Endothelial cell of umbilical vein (primary cell): Measurements from ENCODE around the gene CEP104. TPM values are rescaled to one million over a fixed set of nuclear protein-coding genes. Genes with fewer than 3 reads are reported as not detected.

Experiments
- BruUV-seq: library from RNA; stranded (reverse); fragments of 400-500 nt; replicated peaks from 2 replicates; lab custom pipeline; 2021; lab: Mats Ljungman, UMichigan
- CTCF ChIA-PET: fragments of 300-600, 350-600 bp; sonication (Branson Sonifier 250); formaldehyde crosslinking; loops from one replicate; lab custom pipeline; 2021; ENCODE audit warnings: antibody characterized with exemption, inconsistent platforms; lab: Charles Lee
- POLR2A ChIA-PET: fragments of 300-600, 350-600 bp; sonication (Branson Sonifier 250); formaldehyde crosslinking; loops from one replicate; lab custom pipeline; 2021; ENCODE audit warnings: antibody characterized with exemption, inconsistent platforms; lab: Charles Lee
- DNase-seq: peaks from one replicate; pipeline ENCODE4 v3.0.0-alpha.2; 2011; ENCODE audit warnings: low read depth, low spot score
- FAIRE-seq: peaks from 2 replicates; lab custom pipeline; 2011; peaks lifted over from hg19 to GRCh38; lab: Jason Lieb, UNC
- H2AFZ ChIP-seq: 2 replicates; pipeline ENCODE4 v1.6.0; 2012; ENCODE audit warnings: low read depth, low read length, control low read depth, inconsistent platforms
- H3K27ac ChIP-seq: 2 replicates; pipeline ENCODE4 v1.5.1; 2011; ENCODE audit warnings: low read depth, mild to moderate bottlenecking, control low read depth, low read length, moderate library complexity; ENCODE audit not compliant: insufficient read depth
- H3K27me3 ChIP-seq, 2 experiments: 2 replicates each; pipeline versions ENCODE4 v1.6.0 to v1.6.1; 2011; ENCODE audit warnings: low read length in 2 of 2, mixed read lengths in 1 of 2; ENCODE audit not compliant: control insufficient read depth in 2 of 2, insufficient read depth in 2 of 2
- H3K36me3 ChIP-seq, 2 experiments: 2 replicates in 1 of 2; 3 replicates in 1 of 2; pipeline ENCODE4 v1.5.1; 2011; ENCODE audit warnings: low read length in 2 of 2, mild to moderate bottlenecking in 1 of 2, moderate library complexity in 1 of 2; ENCODE audit not compliant: control insufficient read depth in 2 of 2, insufficient read depth in 2 of 2; ENCODE audit errors: extremely low read depth in 1 of 2
- H3K4me1 ChIP-seq: 3 replicates; pipeline ENCODE4 v1.5.1; 2011; ENCODE audit warnings: mild to moderate bottlenecking, low read length; ENCODE audit not compliant: control insufficient read depth, insufficient read depth; ENCODE audit errors: extremely low read depth
- H3K4me2 ChIP-seq: 2 replicates; pipeline ENCODE4 v1.6.1; 2011; ENCODE audit warnings: low read length, control low read depth, mixed read lengths; ENCODE audit not compliant: insufficient read depth
- H3K4me3 ChIP-seq, 3 experiments: fragments of 200-600 bp in 1 of 3; sonication (generic), shearing (Covaris generic) in 1 of 3; replicated peaks in 1 of 3; 2 replicates each; pipeline ENCODE4 v1.5.1; 2011 to 2016; ENCODE audit warnings: control low read depth in 3 of 3, low read length in 3 of 3, mild to moderate bottlenecking in 2 of 3, inconsistent platforms in 1 of 3, low read depth in 1 of 3, moderate library complexity in 1 of 3; ENCODE audit not compliant: insufficient read depth in 1 of 3
- H3K79me2 ChIP-seq: 2 replicates; pipeline ENCODE4 v1.6.0; 2012; ENCODE audit warnings: low read length, inconsistent platforms; ENCODE audit not compliant: control insufficient read depth, insufficient read depth
- H3K9ac ChIP-seq: replicated peaks from 2 replicates; pipeline ENCODE3; 2011; ENCODE audit warnings: low read length, control low read depth; ENCODE audit not compliant: insufficient read depth; ENCODE audit errors: extremely low read depth
- H3K9me1 ChIP-seq: replicated peaks from 3 replicates; pipeline ENCODE4 v1.6.0; 2011; ENCODE audit warnings: mild to moderate bottlenecking, low read length; ENCODE audit not compliant: control insufficient read depth, insufficient read depth; ENCODE audit errors: extremely low read depth
- H3K9me3 ChIP-seq: replicated peaks from 2 replicates; pipeline ENCODE4 v1.5.1; 2012; ENCODE audit warnings: low read length, inconsistent platforms; ENCODE audit not compliant: control insufficient read depth, insufficient read depth
- H4K20me1 ChIP-seq: replicated peaks from 2 replicates; pipeline ENCODE3; 2011; ENCODE audit warnings: mild to moderate bottlenecking, low read length; ENCODE audit not compliant: control insufficient read depth, insufficient read depth; ENCODE audit errors: extremely low read depth
- CTCF ChIP-seq, 2 donors: IDR thresholded peaks; 1 replicate in 1 of 2; 2 replicates in 1 of 2; pipeline ENCODE4 v1.5.1; 2011; ENCODE audit warnings: low read length in 2 of 2, mild to moderate bottlenecking in 2 of 2, moderate library complexity in 2 of 2, control low read depth in 1 of 2, inconsistent platforms in 1 of 2, low read depth in 1 of 2; ENCODE audit not compliant: insufficient read depth in 1 of 2; ENCODE audit errors: extremely low read depth in 1 of 2
- EZH2 ChIP-seq: IDR thresholded peaks from 2 replicates; pipeline ENCODE4 v1.6.1; 2012; ENCODE audit warnings: borderline replicate concordance, low read depth, mild to moderate bottlenecking, moderate library complexity, low read length, inconsistent platforms; ENCODE audit not compliant: severe bottlenecking
- GATA2 ChIP-seq: IDR thresholded peaks from 2 replicates; pipeline ENCODE4 v1.7.0; 2011; ENCODE audit warnings: low read depth, mild to moderate bottlenecking, moderate library complexity, mixed read lengths, low read length; ENCODE audit not compliant: insufficient read length, insufficient read depth
- JUN ChIP-seq: IDR thresholded peaks from 2 replicates; pipeline ENCODE4 v1.6.1; 2011; ENCODE audit warnings: borderline replicate concordance, low read depth; ENCODE audit not compliant: insufficient read length, insufficient read depth
- MAX ChIP-seq: IDR thresholded peaks from 2 replicates; pipeline ENCODE4 v1.6.1; 2011; ENCODE audit not compliant: insufficient read depth, insufficient read length
- POLR2A ChIP-seq: IDR thresholded peaks from 2 replicates; pipeline ENCODE4 v1.6.1; 2012; ENCODE audit warnings: low read depth, mild to moderate bottlenecking, control low read depth, low read length
- POLR2AphosphoS5 ChIP-seq: IDR thresholded peaks from 2 replicates; pipeline ENCODE4 v1.6.1; 2012; ENCODE audit warnings: low read depth, mild to moderate bottlenecking, control low read depth, low read length, moderate library complexity; ENCODE audit not compliant: insufficient read depth
- dilution Hi-C: fragments of 300-500 bp; cut with MboI; formaldehyde crosslinking; loops from one replicate; pipeline ENCODE4 v1.15.0; 2019; ENCODE audit warnings: low sequenced_read_pairs; ENCODE audit not compliant: extremely low pct_ligation_motif_present
- intact Hi-C: fragments of 100-400 bp; cut with micrococcal nuclease; formaldehyde crosslinking; loops from one replicate; pipeline ENCODE4 v1.10.0; 2022
- polyA plus RNA-seq, 4 experiments: library from polyadenylated mRNA; depleted of rRNA in 3 of 4; stranded (reverse) in 3 of 4; unstranded in 1 of 4; fragments of >200 nt; gene quantifications; 2 replicates each; pipeline versions ENCODE4 v1.2.1 to v1.2.3, GENCODE V29; 2011 to 2012; ENCODE audit warnings: missing spikeins in 1 of 4
- total RNA-seq: library from RNA; stranded (reverse); gene quantifications from 2 replicates; pipeline ENCODE4 v1.2.3, GENCODE V29; 2021

Gene CEP104
- total and polyA plus RNA-seq, 2 donors (not counting 3 experiments of a cell fraction or from before 2014, with no cell fraction given): 12.4 to 43.0 TPM

GRCh38 chr1:3857791-3858129 is 749 bp upstream of the CEP104 start:
- Histone ChIP-seq H2AFZ (peak overlapping the region; percentile 99), H3K36me3 (no peaks in the 10 kb centered on the region), H3K27ac (no peak overlapping the region), H3K9ac (peak overlapping the region; percentile 86), H4K20me1 (no peaks in the 10 kb centered on the region), H3K4me3 (peak overlapping the region; percentile 16 to 76 (median 72)), H3K4me1 (peaks cover 9% of the 10 kb centered on the region), H3K4me2 (peak overlapping the region; percentile 66), H3K79me2 (peaks cover 4% of the 10 kb centered on the region), H3K9me3 (no peaks in the 10 kb centered on the region), H3K27me3 (no peaks in the 10 kb centered on the region), H3K9me1 (no peaks in the 10 kb centered on the region)
- TF ChIP-seq POLR2A (no peak), EZH2 (no peak), POLR2AphosphoS5 (no peak), JUN (no peak), GATA2 (no peak), CTCF (IDR thresholded peaks at IDR 0.05; ENCODE audit: extremely low read depth in 1 of 2, insufficient read depth in 1 of 2, low read depth in 1 of 2, low read length in 2 of 2) (no peak), MAX (no peak)
- dilution Hi-C loops: no loop called here
- POLR2A ChIA-PET: no interaction called here
- CTCF ChIA-PET: interaction anchor here (0.5 to 2.3 kb wide), 10 partner anchors 10 to 181 kb away, joined by 3 to 9 read pairs (median 3); partner anchors contain the start of genes C1orf174 and LRRC47
- intact Hi-C loops: loop anchor here (1.0 kb wide), 2 partner anchors 43 to 61 kb away; partner anchors contain the start of genes C1orf174 and LRRC47
- BruUV-seq: no TSS peak
- no peak for FAIRE-seq
- DNase-seq: peak; percentile 5
